Sigmoid colon (tissue), 7 donors: Measurements from ENCODE around the gene CFAP57. TPM values are rescaled to one million over a fixed set of nuclear protein-coding genes. Genes with fewer than 3 reads are reported as not detected.
A peak's percentile ranks its signal among the peaks of the same experiment; 100 is the strongest.

Source experiments
- DNase-seq: peaks from one replicate; pipeline ENCODE4 v3.0.0-alpha.2; 2019
- H3K27ac ChIP-seq, 4 donors: fragments of 200-600 bp; sonication (generic); one replicate each; pipeline ENCODE4 v1.5.1; 2016 to 2019; ENCODE audit warnings: mild to moderate bottlenecking in 1 of 4
- H3K27me3 ChIP-seq, 3 donors: fragments of 200-600 bp; sonication (generic); one replicate each; pipeline ENCODE4 v1.5.1; 2019; ENCODE audit warnings: mild to moderate bottlenecking in 1 of 3
- H3K36me3 ChIP-seq, 4 donors: fragments of 200-600 bp; sonication (generic); one replicate each; pipeline ENCODE4 v1.5.1; 2016 to 2019
- H3K4me1 ChIP-seq, 4 donors: fragments of 200-600 bp; sonication (generic); one replicate each; pipeline ENCODE4 v1.5.1; 2017 to 2019
- H3K4me3 ChIP-seq, 4 donors: fragments of 200-600 bp; sonication (generic); one replicate each; pipeline ENCODE4 v1.5.1; 2017 to 2019; ENCODE audit warnings: mild to moderate bottlenecking in 2 of 4, moderate library complexity in 1 of 4
- H3K9me3 ChIP-seq, 4 donors: fragments of 200-600 bp in 3 of 4; sonication (generic) in 3 of 4; one replicate each; pipeline versions ENCODE4 v1.5.1 to v1.6.1; 2013 to 2019
- EP300 ChIP-seq, 4 donors: sonication (generic); formaldehyde crosslinking; IDR thresholded peaks; one replicate each; pipeline ENCODE4 v1.6.1; 2017; ENCODE audit warnings: antibody characterized with exemption in 4 of 4
- POLR2A ChIP-seq, 2 donors: fragments of 450-650 bp; IDR thresholded peaks; one replicate each; pipeline ENCODE4 v1.6.1; 2016; ENCODE audit warnings: antibody characterized with exemption in 2 of 2, mild to moderate bottlenecking in 2 of 2, moderate library complexity in 2 of 2
- POLR2AphosphoS5 ChIP-seq, 4 donors: sonication (generic); formaldehyde crosslinking; IDR thresholded peaks; one replicate each; pipeline ENCODE4 v1.6.1; 2017; ENCODE audit warnings: antibody characterized with exemption in 4 of 4
- WGBS, 2 donors: extraction: QIAGEN DNeasy Blood & Tissue Kit; methylation state at CpG; one replicate each; pipeline ENCODE4 v1.1.7; 2013; 5-methylcytosine and 5-hydroxymethylcytosine counted together
- intact Hi-C: fragments of 100-400 bp; cut with DNase I; formaldehyde crosslinking; loops from one replicate; pipeline ENCODE4 v1.15.1; 2023
- polyA plus RNA-seq, 3 donors: library from polyadenylated mRNA; stranded (reverse); fragments of 200-250 nt; gene quantifications; one replicate each; pipeline ENCODE4 v1.2.3, GENCODE V29; 2013
- small RNA-seq, 3 donors: library from RNA; depleted of rRNA; stranded (forward); fragments of <200 nt; gene quantifications; one replicate each; pipeline ENCODE3, GENCODE V24; 2016
- total RNA-seq, 4 donors: library from RNA; depleted of rRNA; stranded (reverse); fragments of >200 nt; gene quantifications; one replicate each; pipeline ENCODE4 v1.1.0, GENCODE V29; 2016
- TF ChIP-seq, protein P1 (sequence below), 4 experiments: fragments of 450-650 bp in 3 of 4; fragments of 200-600 bp in 1 of 4; IDR thresholded peaks; one replicate each; pipeline ENCODE4 v1.5.1; 2016 to 2019; ENCODE audit warnings: antibody characterized with exemption in 4 of 4, mild to moderate bottlenecking in 3 of 4, moderate library complexity in 2 of 4
- donor health status: healthy with polysubstance abuse.
- donor health status: Bipolar disorder and iron deficiency.
- donor health status: healthy.

Gene CFAP57
- total and polyA plus RNA-seq, 7 donors: under 0.01 to 0.06 TPM; not detected in 5

DNA sequence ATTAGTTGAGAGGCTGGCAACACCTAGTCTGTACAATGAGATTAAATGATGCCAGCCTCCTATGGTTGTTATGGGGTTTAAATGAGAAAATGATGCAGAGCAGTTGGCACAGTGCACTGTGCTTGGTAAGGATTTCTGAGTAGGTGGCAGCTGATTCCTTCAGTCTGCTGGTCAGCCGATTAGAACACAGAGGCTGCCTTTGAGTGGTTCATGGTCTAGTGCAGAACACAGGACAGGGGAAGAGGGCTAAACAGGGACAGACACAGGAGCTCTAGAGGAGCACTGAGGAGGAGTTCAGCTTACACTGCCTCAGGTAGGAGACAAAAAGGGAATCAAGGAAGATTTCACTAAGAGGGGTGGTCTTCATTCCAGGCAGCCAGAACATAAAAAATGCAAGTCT, 130.1 kb downstream of the CFAP57 start:
- Histone ChIP-seq H3K4me1 (peaks cover 0 to 6% (median 2%) of the 10 kb centered on the region in 4 donors), H3K9me3 (no peaks in the 10 kb centered on the region), H3K36me3 (no peaks in the 10 kb centered on the region), H3K27me3 (no peaks in the 10 kb centered on the region), H3K4me3 (peak overlapping the region in 2 of 4 donors; percentile 12 to 17), H3K27ac (no peak overlapping the region)
- 68 to 79% methylated on average over 1 of the region's 1 CpG for WGBS, 2 donors
- TF ChIP-seq POLR2A (IDR thresholded peaks at IDR 0.05) (no peak), EP300 (IDR thresholded peaks at IDR 0.05) (no peak), POLR2AphosphoS5 (IDR thresholded peaks at IDR 0.05) (no peak)
- TF ChIP-seq, protein P1, sequence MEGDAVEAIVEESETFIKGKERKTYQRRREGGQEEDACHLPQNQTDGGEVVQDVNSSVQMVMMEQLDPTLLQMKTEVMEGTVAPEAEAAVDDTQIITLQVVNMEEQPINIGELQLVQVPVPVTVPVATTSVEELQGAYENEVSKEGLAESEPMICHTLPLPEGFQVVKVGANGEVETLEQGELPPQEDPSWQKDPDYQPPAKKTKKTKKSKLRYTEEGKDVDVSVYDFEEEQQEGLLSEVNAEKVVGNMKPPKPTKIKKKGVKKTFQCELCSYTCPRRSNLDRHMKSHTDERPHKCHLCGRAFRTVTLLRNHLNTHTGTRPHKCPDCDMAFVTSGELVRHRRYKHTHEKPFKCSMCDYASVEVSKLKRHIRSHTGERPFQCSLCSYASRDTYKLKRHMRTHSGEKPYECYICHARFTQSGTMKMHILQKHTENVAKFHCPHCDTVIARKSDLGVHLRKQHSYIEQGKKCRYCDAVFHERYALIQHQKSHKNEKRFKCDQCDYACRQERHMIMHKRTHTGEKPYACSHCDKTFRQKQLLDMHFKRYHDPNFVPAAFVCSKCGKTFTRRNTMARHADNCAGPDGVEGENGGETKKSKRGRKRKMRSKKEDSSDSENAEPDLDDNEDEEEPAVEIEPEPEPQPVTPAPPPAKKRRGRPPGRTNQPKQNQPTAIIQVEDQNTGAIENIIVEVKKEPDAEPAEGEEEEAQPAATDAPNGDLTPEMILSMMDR (IDR thresholded peaks at IDR 0.05): no peak
- no peak for DNase-seq
- intact Hi-C loops: no loop called here

DNA sequence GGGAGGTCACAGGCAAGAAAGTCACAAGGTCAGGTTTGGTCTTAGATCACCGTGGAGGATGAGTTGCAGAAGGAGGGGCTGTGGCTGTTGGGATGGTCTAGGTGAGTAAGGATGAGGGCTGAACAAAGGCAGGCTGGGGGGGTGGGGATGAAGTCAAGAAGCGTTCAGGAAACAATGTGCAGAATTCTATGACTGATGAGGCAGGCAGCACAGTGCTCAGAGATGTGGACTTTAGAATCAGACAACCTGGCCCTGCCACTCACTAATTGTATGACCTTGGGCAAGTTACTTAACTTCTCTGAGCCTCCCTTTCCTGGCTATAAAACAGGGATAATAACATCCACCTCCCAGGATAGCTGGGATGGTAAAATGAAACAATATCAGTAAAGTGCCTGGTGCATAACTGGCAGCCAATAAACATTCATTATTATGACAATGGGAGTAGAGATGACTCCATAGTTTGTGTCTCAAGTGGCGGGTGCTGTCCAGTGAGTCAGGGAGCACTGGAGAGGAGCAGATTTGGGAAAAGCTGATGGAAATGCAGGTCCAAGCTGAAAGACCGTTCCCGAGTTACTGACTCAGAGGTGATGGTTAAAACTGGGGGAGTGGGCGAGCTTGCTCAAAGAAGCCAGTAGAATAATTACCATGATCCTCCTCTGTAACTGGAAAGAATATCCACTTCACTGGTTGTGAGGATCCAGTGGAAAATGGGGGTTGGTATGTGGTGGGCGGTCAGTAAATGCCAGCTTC, 130.8 kb downstream of the CFAP57 start:
- WGBS, 2 donors: 54 to 76% methylated on average over 7 of the region's 7 CpGs
- H3K9me3 ChIP-seq: no peaks in the 10 kb centered on the region
- peak; percentile 4 for DNase-seq
- TF ChIP-seq, protein P1 (IDR thresholded peaks at IDR 0.05): no peak
- no peak for TF ChIP-seq POLR2A (IDR thresholded peaks at IDR 0.05)
- TF ChIP-seq EP300 (IDR thresholded peaks at IDR 0.05): no peak
- TF ChIP-seq POLR2AphosphoS5 (IDR thresholded peaks at IDR 0.05): no peak
- no peaks in the 10 kb centered on the region for H3K27me3 ChIP-seq
- peak overlapping the region in 2 of 4 donors; percentile 12 to 17 for H3K4me3 ChIP-seq
- H3K27ac ChIP-seq: no peak overlapping the region
- intact Hi-C loops: no loop called here
- no peaks in the 10 kb centered on the region for H3K36me3 ChIP-seq
- peaks cover 0 to 6% (median 2%) of the 10 kb centered on the region in 4 donors for H3K4me1 ChIP-seq

DNA sequence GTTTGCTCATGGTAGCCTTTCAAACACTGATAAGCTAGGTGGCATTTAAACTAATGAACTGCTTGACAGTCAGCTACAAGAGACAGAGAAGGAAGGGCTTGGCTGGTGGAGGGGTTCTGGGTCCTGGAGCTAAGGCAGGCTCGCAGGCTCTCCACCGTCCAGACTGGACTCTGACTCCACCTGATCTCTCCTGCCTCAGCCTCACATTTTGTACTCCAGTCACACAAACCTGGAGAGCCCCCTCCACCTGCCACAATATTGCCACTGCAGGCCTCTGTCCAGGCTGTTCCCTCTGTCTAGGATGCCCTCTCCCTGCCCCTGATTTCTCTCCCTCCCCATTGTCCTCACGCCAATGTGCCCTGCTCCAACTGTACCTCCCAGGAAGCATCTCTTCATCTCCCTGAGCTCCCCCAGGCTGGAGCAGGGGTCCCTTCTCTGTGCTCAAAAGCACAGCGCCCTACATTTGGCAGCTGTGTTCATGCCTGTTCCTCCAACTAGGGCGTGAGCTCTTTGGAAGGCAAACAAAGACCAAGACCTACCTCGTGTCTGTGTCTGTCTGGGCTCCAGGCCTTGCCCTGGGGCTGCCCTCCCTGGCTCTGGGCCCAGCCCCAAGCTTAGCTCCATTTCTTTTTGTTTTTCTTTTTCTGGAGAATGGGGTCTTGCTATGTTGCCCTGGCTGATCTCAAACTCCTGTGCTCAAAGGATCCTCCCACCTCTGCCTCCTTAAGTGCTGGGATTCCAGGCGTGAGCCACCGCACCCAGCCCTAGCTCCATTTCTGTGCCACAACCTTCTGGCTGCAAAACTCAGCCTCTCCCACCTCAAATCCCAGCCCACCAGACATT, 131.6 kb downstream of the CFAP57 start:
- Histone ChIP-seq H3K27me3 (no peaks in the 10 kb centered on the region), H3K4me1 (peaks cover 0 to 6% (median 2%) of the 10 kb centered on the region in 4 donors), H3K4me3 (peak overlapping the region in 1 of 4 donors; percentile 5), H3K9me3 (no peaks in the 10 kb centered on the region), H3K36me3 (no peaks in the 10 kb centered on the region), H3K27ac (no peak overlapping the region)
- DNase-seq: peak; percentile 33
- TF ChIP-seq POLR2A (IDR thresholded peaks at IDR 0.05): no peak
- no peak for TF ChIP-seq POLR2AphosphoS5 (IDR thresholded peaks at IDR 0.05)
- TF ChIP-seq, protein P1 (IDR thresholded peaks at IDR 0.05): no peak
- TF ChIP-seq EP300 (IDR thresholded peaks at IDR 0.05): no peak
- intact Hi-C loops: no loop called here
- WGBS, 2 donors: 59 to 74% methylated on average over 8 of the region's 8 CpGs

Small RNAs within 50 kb of the gene (small RNA-seq; reads per million reads assigned to genes)
- 0 reads per million in 3 donors for gene RNA5SP46

Other genes with a start within 250 kb of the CFAP57 start
- 10 to 100 TPM in 3 of 4 donors, 1 to 10 TPM in 1; 7.7 to 33.5 (median 15.3) TPM for gene SLC2A1, start 213.5 kb upstream of the CFAP57 start, total RNA-seq
- gene SLC2A1, start 213.5 kb upstream of the CFAP57 start, polyA plus RNA-seq: 10 to 100 TPM in 1 of 3 donors, 1 to 10 TPM in 2; 4.2 to 44.9 (median 8.8) TPM
- 10 to 100 TPM; 34.9 to 48.7 (median 41.6) TPM for gene EBNA1BP2, start within 50 bp of the CFAP57 start, total RNA-seq
- gene EBNA1BP2, start within 50 bp of the CFAP57 start, polyA plus RNA-seq: 10 to 100 TPM; 51.6 to 75.0 (median 63.7) TPM
- not detected for gene TMEM125, start 97.7 kb downstream of the CFAP57 start, total RNA-seq
- 10 to 100 TPM; 29.4 to 41.7 (median 29.6) TPM for gene TMEM125, start 97.7 kb downstream of the CFAP57 start, polyA plus RNA-seq
- 1 to 10 TPM in 1 of 4 donors, not detected in 3; 2.1 TPM for gene C1orf210, start 113.3 kb downstream of the CFAP57 start, total RNA-seq
- 10 to 100 TPM; 44.6 to 68.5 (median 64.3) TPM for gene C1orf210, start 113.3 kb downstream of the CFAP57 start, polyA plus RNA-seq
- gene TIE1, start 128.7 kb downstream of the CFAP57 start, total RNA-seq: 10 to 100 TPM in 3 of 4 donors, 1 to 10 TPM in 1; 8.8 to 33.8 (median 10.2) TPM
- gene TIE1, start 128.7 kb downstream of the CFAP57 start, polyA plus RNA-seq: 1 to 10 TPM; 1.2 to 9.5 (median 1.8) TPM
- gene MPL, start 165.5 kb downstream of the CFAP57 start, total RNA-seq: not detected
- gene MPL, start 165.5 kb downstream of the CFAP57 start, polyA plus RNA-seq: not detected
- 1 to 10 TPM in 2 of 4 donors, under 1 TPM in 2; 0.66 to 3.4 (median 1.2) TPM for gene CDC20, start 186.7 kb downstream of the CFAP57 start, total RNA-seq
- 10 to 100 TPM; 11.4 to 65.7 (median 17.1) TPM for gene CDC20, start 186.7 kb downstream of the CFAP57 start, polyA plus RNA-seq
- 10 to 100 TPM; 26.8 to 39.6 (median 29.5) TPM for gene ELOVL1, start 195.7 kb downstream of the CFAP57 start, total RNA-seq
- 100 to 1,000 TPM in 1 of 3 donors, 10 to 100 TPM in 2; 43.2 to 155 (median 63.6) TPM for gene ELOVL1, start 195.7 kb downstream of the CFAP57 start, polyA plus RNA-seq
- 10 to 100 TPM; 25.3 to 33.4 (median 29.6) TPM for gene MED8, start 217.5 kb downstream of the CFAP57 start, total RNA-seq
- gene MED8, start 217.5 kb downstream of the CFAP57 start, polyA plus RNA-seq: 10 to 100 TPM; 34.2 to 43.9 (median 36.6) TPM
- gene SZT2, start 217.6 kb downstream of the CFAP57 start, total RNA-seq: 10 to 100 TPM; 19.1 to 47.4 (median 25.2) TPM
- 10 to 100 TPM in 1 of 3 donors, 1 to 10 TPM in 2; 4.6 to 39.2 (median 4.8) TPM for gene SZT2, start 217.6 kb downstream of the CFAP57 start, polyA plus RNA-seq